NCI-H2081 (cell line): ENCODE measurements around the gene ADIPOQ.
"Not testable (repeated sequence)": the region's sequence is repeated elsewhere in the genome, so short reads cannot be mapped to it uniquely, and the experiment has no call there.

Source experiments
- DNase-seq, 2 experiments: peaks; one replicate each; lab custom pipeline; 2025; lab: John Stamatoyannopoulos, UW

The ADIPOQ gene

DNA sequence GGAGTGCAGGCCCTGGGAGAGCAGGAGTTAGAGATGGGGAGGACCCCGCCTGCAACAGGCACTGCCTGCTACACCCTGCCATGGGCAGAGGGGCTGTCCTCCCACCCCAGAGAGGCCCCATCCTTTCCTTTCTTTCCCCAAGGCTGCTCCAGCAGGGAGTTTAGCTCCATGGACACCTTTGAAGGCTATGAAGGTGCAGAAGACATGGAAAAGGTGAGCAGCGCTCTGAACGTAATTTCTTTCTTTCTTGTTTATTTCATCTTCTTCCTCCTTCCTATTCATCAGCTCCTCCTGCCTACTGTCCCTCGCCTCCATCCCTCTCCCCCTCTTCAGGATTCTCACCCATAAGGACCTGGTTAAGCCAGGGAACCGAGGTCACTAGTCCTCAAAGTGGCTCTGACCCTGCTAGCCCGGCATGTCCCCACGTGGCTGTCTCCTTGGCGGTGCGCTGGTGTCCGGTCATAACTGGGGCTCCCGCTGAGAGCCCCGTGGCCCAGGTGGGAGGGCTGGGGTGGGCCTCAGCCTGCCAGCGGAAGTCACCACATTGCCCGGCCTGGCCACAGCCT, 16.0 kb upstream of the ADIPOQ start:
- no peak for DNase-seq

DNA sequence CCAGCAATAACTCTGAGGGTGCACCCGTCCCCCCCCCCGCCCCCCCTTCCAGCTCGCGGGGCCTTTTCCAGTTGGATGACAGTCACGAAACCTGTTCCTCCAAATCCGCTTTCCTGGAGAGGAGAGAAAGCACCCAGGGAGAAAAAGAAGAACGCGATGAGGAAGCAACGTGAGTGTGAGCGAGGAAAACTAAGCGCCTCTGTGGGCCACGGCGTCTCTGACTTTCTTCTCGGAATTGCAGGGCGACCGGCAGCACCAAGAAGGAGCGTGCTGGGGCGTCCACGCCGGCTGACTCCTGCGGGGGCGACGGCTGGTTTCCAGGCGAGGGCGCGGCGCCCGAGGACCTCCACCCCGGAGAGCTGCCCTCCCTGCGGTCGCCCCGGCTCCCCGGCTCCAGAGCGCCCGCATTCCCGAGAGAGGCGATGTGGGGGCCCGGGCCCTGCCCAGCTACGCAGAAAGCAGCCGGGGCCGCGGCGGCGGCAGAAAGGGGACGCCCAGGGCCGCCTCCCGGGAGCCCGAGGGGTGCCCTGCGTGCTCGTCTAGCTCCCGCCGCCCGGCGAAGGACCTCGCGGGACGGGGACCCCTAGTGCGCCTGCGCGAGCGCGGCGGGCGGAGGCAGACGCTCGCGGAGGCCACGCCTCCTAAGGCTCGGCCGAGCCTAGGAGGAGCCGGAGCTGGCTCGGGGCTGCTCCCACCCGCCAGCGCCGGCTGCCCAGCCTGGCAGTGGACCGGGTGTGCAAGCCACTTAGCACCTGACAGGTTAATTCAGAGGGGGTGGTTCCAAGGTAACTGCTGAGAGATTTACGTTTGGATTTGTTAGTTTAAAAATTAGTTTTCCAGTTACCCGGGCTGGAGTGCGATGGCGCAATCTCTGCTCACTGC, 15.3 kb upstream of the ADIPOQ start:
- DNase-seq, result peak; percentile 81 to 91

DNA sequence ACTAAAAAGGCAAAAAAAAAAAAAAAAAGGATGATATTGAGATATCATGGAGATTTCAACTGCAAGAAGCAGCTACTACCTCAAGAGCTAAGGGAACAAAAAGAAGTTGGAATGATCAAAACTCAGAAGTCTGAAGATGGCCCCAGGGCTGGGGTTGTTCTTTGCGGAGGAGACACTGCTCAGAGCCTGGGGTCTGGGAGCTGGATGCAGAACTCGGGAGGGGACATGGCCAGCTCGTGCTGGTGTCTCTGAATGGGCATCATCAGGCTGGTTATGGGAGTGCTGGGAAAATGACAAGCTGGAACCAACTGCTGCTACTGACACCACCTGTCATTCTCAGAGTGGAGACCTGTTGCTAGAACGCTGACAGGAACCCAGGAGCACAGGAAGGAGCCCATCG, 14.2 kb upstream of the ADIPOQ start:
- no peak for DNase-seq

DNA sequence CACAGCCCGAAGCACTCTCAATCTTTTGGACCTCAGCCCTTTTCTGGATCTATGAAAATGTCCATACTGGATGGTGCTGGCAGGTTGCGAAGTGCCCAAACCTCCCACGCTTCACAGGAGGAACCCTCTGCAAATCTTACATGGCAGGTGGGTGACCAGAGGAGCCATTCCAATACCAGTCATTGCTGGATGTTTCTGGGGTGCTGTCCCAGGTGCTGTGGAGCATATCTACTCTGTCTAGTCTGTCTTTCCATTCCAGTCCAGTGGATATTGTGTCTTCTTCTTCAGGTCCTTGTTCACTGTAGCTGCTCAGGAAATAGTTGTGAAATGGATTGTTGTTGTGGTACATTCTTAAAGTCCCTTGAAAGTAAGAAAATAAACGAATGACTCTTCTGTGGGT, 10.7 kb upstream of the ADIPOQ start:
- no peak for DNase-seq

DNA sequence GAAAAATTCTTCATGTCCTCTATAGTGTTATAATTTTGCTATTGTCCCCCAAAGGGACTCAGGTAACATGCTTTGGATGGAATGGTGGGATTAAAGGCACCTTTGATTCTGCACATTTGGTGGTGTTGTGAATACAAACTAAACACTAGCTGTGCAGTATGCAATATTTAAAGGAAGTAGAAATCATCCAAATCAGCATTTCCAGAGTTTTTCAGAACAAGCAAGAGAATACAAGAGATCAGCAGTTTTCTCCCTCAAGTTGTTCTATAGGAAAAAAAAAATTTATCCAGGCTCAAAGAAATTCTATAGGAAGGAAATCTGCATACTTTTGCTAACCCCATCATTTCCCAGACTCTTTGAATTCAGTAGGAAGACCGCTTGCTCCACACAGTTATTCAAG, 10.2 kb upstream of the ADIPOQ start:
- DNase-seq, result no peak

DNA sequence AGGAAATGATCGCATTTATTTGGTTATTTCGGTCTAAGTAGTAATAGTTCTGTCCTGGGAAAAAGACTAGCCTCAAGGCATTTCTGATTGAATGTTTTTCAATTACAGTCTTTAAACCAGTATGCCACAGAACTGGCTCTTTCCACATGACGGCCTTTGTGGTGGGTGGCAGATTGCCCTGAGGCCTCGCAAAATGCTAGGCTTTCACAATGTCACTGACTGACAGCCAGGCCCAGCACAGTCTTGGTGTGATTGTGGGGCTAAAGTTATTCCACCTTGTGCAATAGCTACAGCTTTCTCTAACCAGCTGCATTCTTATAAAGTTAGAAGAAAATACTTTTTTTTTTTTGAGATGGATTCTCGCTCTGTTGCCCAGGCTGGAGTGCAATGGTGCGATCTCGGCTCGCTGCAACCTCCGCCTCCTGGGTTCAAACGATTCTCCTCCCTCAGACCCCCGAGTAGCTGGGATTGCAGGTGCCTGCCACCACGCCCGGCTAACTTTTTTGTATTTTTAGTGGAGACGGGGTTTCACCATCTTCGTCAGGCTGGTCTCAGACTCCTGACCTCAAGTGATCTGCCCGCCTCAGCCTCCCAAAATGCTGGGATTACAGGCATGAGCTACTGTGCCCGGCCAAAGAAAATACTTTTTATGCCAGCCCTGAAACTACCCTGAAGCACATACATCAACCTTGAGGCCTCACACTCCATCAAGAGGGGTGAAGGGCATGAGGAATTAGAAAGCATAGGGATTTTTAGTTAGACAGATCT, 2.5 kb upstream of the ADIPOQ start:
- no peak for DNase-seq

DNA sequence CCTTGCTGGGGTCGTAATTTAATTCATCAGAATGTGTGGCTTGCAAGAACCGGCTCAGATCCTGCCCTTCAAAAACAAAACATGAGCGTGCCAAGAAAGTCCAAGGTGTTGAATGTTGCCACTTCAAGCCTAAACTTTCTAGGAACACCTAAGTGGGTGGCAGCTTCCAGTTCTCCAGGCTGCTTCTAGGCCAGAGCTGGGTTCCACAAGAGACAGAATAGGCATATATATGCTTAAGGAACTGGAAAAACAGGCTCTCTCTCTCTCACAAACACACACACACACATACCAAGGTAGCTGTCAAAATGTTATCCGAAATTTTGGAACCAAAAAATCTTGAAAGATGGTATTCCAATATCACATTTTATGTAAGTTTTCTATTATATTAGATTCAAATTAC, 890 bp upstream of the ADIPOQ start:
- DNase-seq, result no peak

DNA sequence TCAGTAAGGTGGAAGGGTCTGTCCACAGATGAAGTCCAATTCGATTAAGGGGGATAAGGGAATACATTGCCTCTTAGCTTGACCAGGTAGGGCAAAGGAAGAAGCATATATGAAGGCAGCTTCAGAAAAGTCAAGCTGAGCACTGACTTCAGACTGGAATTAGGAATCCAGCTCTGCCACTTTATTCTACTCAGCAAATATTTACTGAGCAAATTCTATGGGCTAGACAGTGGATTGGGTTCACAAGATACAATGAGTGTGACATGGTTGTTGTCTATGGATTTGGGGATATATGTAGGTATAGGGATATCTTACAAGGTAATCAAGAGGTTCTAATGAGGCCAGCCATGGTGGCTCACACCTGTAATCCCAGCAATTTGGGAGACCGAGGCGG, 526 bp downstream of the ADIPOQ start:
- no peak for DNase-seq

DNA sequence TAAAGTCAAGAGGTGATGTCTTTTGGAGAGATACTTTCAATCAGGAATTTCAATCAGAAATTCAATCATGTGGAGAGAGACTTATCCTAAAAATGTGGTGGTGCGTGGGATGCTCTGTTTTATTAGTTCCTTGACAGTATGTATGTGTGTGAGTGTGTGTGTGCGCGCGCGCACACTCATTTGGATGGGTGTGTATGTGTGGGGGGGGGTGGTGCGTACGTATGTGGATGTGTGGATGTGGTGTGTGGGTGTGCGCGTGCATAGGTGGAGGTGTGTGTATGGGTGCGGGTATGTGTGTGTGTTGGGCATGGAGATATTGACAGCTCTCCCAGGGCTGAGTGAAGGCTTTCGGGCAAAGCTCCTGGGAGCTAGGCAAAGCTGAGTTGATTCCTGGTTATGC, 2.4 kb downstream of the ADIPOQ start:
- DNase-seq, result no peak

DNA sequence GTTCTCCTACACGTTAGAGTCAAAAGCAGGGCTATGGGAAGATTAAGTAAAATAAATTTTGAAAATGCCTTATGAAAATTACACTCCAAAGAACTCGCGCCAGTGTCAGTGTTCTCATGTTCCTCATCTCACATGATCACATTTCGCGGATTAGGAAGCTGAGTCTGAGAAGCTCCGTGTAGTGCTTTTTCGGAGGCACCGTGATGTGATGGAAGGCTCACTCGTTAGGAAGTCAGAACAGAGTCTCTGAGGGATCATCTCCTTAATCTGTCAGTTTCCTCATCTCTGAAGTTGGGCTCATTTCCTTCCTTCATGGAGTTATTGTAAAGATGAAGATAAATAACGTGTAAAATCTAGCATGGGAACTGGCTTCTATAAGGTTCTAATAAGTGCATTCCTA, 3.2 kb downstream of the ADIPOQ start:
- DNase-seq, result no peak

DNA sequence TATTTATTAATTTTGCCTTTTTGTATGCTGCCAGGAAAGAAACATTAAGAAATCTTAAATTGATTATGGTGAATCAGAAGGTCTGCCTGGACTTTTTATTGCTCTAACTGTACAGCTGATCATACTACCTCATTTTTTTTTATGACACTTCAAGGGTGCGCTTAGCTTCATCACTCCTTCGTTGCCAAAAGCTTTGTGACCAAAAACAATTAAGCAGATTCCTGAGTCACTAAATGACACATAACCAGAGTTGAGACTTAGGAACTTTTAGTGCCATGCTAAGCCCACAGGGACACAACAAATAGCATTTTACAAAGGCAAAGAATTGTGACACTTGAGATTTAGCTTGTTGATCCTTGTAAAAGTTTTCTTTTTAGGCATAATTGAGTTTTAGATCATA, 4.9 kb downstream of the ADIPOQ start:
- no peak for DNase-seq

DNA sequence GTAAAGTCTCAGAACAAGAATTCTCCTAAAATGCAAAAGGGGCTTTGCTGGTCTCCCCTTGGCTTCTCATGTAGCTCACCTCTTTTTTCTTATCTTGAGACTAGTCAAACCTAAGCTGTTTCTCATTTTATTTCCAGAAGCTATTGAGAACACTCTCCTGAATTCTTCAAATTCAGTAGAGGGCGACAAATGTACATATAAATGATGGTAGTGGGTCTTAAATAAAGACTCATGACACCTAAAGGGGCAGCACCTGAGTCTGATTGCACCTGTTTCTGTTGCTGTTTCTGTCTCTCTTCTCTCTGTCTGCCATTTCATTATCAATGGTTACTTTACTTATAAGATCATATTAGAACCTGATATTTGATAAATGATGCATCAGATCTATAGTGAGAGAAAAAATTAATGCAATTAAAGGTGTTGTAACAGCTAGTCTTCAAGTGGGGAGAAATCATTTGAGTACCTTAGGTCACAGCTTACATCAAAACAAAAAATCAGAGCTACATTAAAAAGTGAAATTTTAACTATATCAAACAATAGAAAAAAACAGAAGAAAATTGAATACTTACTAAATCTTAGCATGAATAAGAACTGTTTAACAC, 7.0 kb downstream of the ADIPOQ start:
- DNase-seq, result no peak

DNA sequence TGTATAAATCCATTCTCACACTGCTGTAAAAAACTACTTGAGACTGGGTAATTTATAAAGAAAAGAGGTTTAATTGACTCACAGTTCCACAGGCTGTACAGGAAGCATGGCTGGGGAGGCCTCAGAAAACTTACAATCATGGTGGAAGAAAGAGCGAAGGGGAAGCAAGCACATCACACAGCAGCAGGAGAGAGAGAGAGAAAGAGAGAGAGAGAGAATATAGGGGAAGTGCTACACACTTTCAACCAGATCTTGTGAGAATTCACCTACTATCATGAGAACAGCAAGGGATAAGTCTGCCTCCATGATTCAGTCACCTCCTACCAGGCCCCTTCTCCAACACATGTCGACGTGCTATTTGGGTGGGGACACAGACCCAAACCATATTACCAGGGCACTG, 9.3 kb downstream of the ADIPOQ start:
- DNase-seq, result not testable (repeated sequence)

DNA sequence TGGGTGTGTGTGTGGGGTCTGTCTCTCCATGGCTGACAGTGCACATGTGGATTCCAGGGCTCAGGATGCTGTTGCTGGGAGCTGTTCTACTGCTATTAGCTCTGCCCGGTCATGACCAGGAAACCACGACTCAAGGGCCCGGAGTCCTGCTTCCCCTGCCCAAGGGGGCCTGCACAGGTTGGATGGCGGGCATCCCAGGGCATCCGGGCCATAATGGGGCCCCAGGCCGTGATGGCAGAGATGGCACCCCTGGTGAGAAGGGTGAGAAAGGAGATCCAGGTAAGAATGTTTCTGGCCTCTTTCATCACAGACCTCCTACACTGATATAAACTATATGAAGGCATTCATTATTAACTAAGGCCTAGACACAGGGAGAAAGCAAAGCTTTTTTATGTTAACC, 10.5 kb downstream of the ADIPOQ start:
- no peak for DNase-seq

DNA sequence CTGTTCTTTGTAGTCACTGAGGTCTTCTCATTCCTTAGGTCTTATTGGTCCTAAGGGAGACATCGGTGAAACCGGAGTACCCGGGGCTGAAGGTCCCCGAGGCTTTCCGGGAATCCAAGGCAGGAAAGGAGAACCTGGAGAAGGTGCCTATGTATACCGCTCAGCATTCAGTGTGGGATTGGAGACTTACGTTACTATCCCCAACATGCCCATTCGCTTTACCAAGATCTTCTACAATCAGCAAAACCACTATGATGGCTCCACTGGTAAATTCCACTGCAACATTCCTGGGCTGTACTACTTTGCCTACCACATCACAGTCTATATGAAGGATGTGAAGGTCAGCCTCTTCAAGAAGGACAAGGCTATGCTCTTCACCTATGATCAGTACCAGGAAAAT, 11.6 kb downstream of the ADIPOQ start:
- no peak for DNase-seq

DNA sequence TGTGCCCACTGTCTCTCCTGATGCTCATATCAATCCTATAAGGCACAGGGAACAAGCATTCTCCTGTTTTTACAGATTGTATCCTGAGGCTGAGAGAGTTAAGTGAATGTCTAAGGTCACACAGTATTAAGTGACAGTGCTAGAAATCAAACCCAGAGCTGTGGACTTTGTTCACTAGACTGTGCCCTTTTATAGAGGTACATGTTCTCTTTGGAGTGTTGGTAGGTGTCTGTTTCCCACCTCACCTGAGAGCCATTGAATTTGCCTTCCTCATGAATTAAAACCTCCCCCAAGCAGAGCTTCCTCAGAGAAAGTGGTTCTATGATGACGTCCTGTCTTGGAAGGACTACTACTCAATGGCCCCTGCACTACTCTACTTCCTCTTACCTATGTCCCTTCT, 12.4 kb downstream of the ADIPOQ start:
- DNase-seq, result no peak

DNA sequence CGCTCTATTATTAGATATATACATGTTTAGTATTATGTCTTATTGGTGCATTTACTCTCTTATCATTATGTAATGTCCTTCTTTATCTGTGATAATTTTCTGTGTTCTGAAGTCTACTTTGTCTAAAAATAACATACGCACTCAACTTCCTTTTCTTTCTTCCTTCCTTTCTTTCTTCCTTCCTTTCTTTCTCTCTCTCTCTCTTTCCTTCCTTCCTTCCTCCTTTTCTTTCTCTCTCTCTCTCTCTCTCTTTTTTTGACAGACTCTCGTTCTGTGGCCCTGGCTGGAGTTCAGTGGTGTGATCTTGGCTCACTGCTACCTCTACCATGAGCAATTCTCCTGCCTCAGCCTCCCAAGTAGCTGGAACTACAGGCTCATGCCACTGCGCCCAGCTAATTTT, 15.2 kb downstream of the ADIPOQ start:
- DNase-seq, result no peak

DNA sequence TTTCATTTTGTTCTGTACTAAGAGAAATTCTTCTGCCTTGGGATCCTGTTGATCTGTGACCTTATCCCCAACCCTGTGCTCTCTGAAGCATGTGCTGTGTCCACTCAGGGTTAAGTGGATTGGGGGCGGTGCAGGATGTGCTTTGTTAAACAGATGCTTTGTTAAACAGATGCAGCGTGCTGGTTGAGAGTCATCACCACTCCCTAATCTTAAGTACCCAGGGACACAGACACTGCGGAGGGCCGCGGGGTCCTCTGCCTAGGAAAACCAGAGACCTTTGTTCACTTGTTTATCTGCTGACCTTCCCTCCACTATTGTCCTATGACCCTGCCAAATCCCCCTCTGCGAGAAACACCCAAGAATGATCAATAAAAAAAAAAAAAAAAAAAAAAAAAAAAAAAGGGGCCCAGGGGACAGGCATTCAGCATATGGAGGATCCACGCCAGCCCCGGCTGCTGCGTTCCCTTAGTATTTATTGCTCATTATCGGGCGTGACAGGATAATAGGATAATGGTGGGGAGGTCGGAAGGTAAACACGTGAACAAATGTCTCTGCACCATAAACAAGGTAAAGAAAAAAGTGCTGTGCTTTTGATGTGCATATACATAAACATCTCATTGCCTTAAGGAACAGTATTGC, 22.8 kb downstream of the ADIPOQ start:
- not testable (repeated sequence) for DNase-seq

DNA sequence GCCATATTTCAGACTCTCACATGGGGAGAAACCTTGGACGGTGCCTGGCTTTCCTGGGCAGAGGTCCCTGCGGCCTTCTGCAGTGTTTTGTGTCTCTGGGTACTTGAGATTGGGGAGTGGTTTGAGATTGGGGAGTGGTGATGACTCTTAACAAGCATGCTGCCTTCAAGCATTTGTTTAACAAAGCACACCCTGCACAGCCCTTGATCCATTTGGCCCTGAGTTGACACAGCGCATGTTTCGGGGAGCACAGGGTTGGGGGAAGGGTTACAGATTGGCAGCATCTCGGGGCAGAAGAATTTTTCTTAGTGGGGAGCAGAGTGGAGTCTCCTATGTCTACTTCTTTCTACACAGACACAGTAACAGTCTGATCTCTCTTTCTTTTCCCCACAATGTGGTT, 23.6 kb downstream of the ADIPOQ start:
- not testable (repeated sequence) for DNase-seq

DNA sequence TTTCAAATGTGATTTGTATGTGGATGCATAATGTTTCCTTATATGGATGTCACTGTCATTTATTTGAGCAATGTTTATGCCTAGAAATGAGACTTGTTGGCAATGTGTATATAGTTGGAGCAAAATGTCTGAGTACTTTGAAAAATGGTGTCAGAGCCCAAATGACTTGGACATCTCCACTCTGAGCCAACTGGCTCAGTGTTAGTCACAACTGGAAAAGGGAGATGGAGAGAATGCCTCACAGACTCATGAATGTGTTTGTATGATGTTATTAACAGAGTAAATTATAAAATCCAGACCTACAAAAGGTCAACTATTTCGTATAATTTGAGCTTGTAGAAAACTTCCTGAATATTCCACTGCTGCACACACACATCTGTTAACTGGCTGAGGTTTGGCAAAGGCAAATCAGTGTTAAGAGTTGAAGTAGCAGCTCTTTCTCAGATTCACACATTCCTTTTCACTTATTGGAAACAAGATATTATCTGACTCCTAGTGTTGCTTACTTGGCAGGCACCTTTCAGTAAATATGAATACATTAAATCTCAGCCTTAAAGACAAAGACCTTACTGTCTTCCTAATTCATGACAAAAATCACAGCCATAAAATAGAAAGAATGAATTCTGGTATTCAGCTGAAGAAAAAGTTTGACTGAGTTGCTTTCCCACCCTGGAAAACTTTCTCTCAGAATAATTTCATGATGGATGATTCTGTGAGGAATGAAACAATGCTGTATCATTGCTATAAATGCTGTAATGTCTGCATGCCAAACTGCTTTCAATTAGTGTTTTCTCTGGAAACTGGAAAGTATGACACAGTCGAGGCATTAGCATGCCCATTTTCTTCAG, 27.0 kb downstream of the ADIPOQ start:
- DNase-seq, result no peak
